Small intestine (tissue), 7 donors: ENCODE results near the gene LDB3. TPM values are rescaled to one million over a fixed set of nuclear protein-coding genes. Genes with fewer than 3 reads are reported as not detected.

Experiments used
- DNase-seq, 2 donors: peaks; one replicate each; pipeline versions ENCODE4 v3.0.0 to v3.0.0-alpha.2; 2013
- FAIRE-seq: peaks from 2 replicates; lab custom pipeline; 2012; peaks lifted over from hg19 to GRCh38; lab: Jason Lieb, UNC
- H3K27ac ChIP-seq, 3 donors: one replicate each; pipeline ENCODE4 v1.5.1; 2013; ENCODE audit warnings: low read length in 2 of 3, mild to moderate bottlenecking in 2 of 3, control low read depth in 1 of 3, inconsistent platforms in 1 of 3, low read depth in 1 of 3, moderate library complexity in 1 of 3
- H3K27me3 ChIP-seq, 3 donors: one replicate each; pipeline ENCODE4 v1.6.1; 2013; ENCODE audit warnings: low read length in 3 of 3, inconsistent platforms in 1 of 3; ENCODE audit not compliant: control insufficient read depth in 3 of 3, insufficient read depth in 3 of 3
- H3K36me3 ChIP-seq, 3 donors: one replicate each; pipeline ENCODE4 v1.6.1; 2013; ENCODE audit warnings: low read length in 3 of 3, inconsistent platforms in 1 of 3, low read depth in 1 of 3, mild to moderate bottlenecking in 1 of 3, moderate library complexity in 1 of 3; ENCODE audit not compliant: control insufficient read depth in 3 of 3, insufficient read depth in 2 of 3
- H3K4me1 ChIP-seq, 3 donors: one replicate each; pipeline ENCODE4 v1.6.1; 2013; ENCODE audit warnings: low read length in 2 of 3, inconsistent platforms in 1 of 3, low read depth in 1 of 3, mild to moderate bottlenecking in 1 of 3, moderate library complexity in 1 of 3; ENCODE audit not compliant: control insufficient read depth in 3 of 3, insufficient read depth in 2 of 3
- H3K4me3 ChIP-seq, 3 donors: one replicate each; pipeline ENCODE4 v1.5.1; 2013; ENCODE audit warnings: low read length in 3 of 3, control low read depth in 1 of 3, inconsistent platforms in 1 of 3, low read depth in 1 of 3, mild to moderate bottlenecking in 1 of 3, moderate library complexity in 1 of 3
- H3K9me3 ChIP-seq, 2 donors: one replicate each; pipeline ENCODE4 v1.6.1; 2013; ENCODE audit warnings: low read depth in 1 of 2, low read length in 1 of 2; ENCODE audit not compliant: control insufficient read depth in 2 of 2, insufficient read depth in 1 of 2
- WGBS, 3 donors: extraction: QIAGEN DNeasy Blood & Tissue Kit; methylation state at CpG; one replicate each; pipeline ENCODE4 v1.1.7; 2013; 5-methylcytosine and 5-hydroxymethylcytosine counted together
- polyA plus RNA-seq, 4 donors: library from polyadenylated mRNA; stranded (reverse) in 3 of 4; unstranded in 1 of 4; fragments of 200-250 nt in 3 of 4; fragments of 120-200 nt in 1 of 4; gene quantifications; one replicate each; pipeline versions ENCODE4 v1.2.1 to v1.2.3, GENCODE V29; 2013
- donor health status: healthy with polysubstance abuse.
- donor health status: control.
- donor health status: control.
- donor health status: Bipolar disorder and iron deficiency.
- donor health status: healthy.

LDB3 gene
- polyA plus RNA-seq, 4 donors, result 0.45 to 2.2 (median 1.4) TPM

- Histone ChIP-seq H3K9me3 (no peaks in the 10 kb centered on the region), H3K36me3 (peaks cover 0 to 2% (median 0%) of the 10 kb centered on the region in 3 donors), H3K27ac (no peak overlapping the region), H3K27me3 (no peaks in the 10 kb centered on the region), H3K4me3 (no peak overlapping the region), H3K4me1 (peaks cover 0 to 23% (median 0%) of the 10 kb centered on the region in 3 donors)
- WGBS, 3 donors, result 70 to 78% (median 77%) methylated on average over 6 of the region's 6 CpGs
- no peak for FAIRE-seq
- no peak for DNase-seq
Observed at GRCh38 chr10:86673216-86673826, 5.0 kb downstream of the LDB3 start.

GRCh38 chr10:86673827-86674581 lies 5.7 kb downstream of the LDB3 start:
- no peaks in the 10 kb centered on the region for H3K9me3 ChIP-seq
- no peak for FAIRE-seq
- WGBS, 3 donors, result 32 to 50% (median 48%) methylated on average over 11 of the region's 11 CpGs
- H3K4me1 ChIP-seq, result peaks cover 0 to 23% (median 0%) of the 10 kb centered on the region in 3 donors
- H3K4me3 ChIP-seq, result no peak overlapping the region
- H3K36me3 ChIP-seq, result peaks cover 0 to 2% (median 0%) of the 10 kb centered on the region in 3 donors
- H3K27ac ChIP-seq, result no peak overlapping the region
- H3K27me3 ChIP-seq, result no peaks in the 10 kb centered on the region
- DNase-seq, result no peak

- Histone ChIP-seq H3K36me3 (peaks cover 0 to 2% (median 0%) of the 10 kb centered on the region in 3 donors), H3K4me1 (peaks cover 0 to 23% (median 0%) of the 10 kb centered on the region in 3 donors), H3K4me3 (no peak overlapping the region), H3K27ac (no peak overlapping the region), H3K9me3 (no peaks in the 10 kb centered on the region), H3K27me3 (no peaks in the 10 kb centered on the region)
- no peak for FAIRE-seq
- no peak for DNase-seq
- WGBS, 3 donors, result 85 to 92% (median 92%) methylated on average over 3 of the region's 3 CpGs
Observed at GRCh38 chr10:86674912-86675311, 6.6 kb downstream of the LDB3 start.

GRCh38 chr10:86677374-86677773 lies 9.1 kb downstream of the LDB3 start:
- H3K4me1 ChIP-seq, result peaks cover 0 to 11% (median 0%) of the 10 kb centered on the region in 3 donors
- no peak for DNase-seq
- no peaks in the 10 kb centered on the region for H3K9me3 ChIP-seq
- no peak overlapping the region for H3K27ac ChIP-seq
- WGBS, 3 donors, result 70 to 79% (median 75%) methylated on average over 6 of the region's 6 CpGs
- FAIRE-seq, result no peak
- no peaks in the 10 kb centered on the region for H3K27me3 ChIP-seq
- H3K36me3 ChIP-seq, result peaks cover 0 to 2% (median 0%) of the 10 kb centered on the region in 3 donors
- H3K4me3 ChIP-seq, result no peak overlapping the region

- H3K27ac ChIP-seq, result no peak overlapping the region
- H3K4me3 ChIP-seq, result no peak overlapping the region
- 69 to 84% (median 79%) methylated on average over 12 to 13 of the region's 13 CpGs for WGBS, 3 donors
- no peak for DNase-seq
- H3K4me1 ChIP-seq, result no peaks in the 10 kb centered on the region
- no peaks in the 10 kb centered on the region for H3K9me3 ChIP-seq
- H3K27me3 ChIP-seq, result peaks cover 0 to 3% (median 0%) of the 10 kb centered on the region in 3 donors
- FAIRE-seq, result no peak
- no peaks in the 10 kb centered on the region for H3K36me3 ChIP-seq
Observed at GRCh38 chr10:86678999-86679792, 10.9 kb downstream of the LDB3 start.

- 75 to 77% (median 75%) methylated on average over 10 to 14 of the region's 14 CpGs for WGBS, 3 donors
- no peak for FAIRE-seq
Observed at GRCh38 chr10:86681047-86681446, 12.7 kb downstream of the LDB3 start.

GRCh38 chr10:86681722-86682386 lies 13.5 kb downstream of the LDB3 start:
- no peaks in the 10 kb centered on the region for H3K36me3 ChIP-seq
- no peak for FAIRE-seq
- H3K9me3 ChIP-seq, result no peaks in the 10 kb centered on the region
- peaks cover 0 to 7% (median 0%) of the 10 kb centered on the region in 3 donors for H3K27me3 ChIP-seq
- H3K27ac ChIP-seq, result no peak overlapping the region
- no peaks in the 10 kb centered on the region for H3K4me1 ChIP-seq
- no peak for DNase-seq
- H3K4me3 ChIP-seq, result no peak overlapping the region
- WGBS, 3 donors, result 84 to 87% (median 85%) methylated on average over 22 of the region's 22 CpGs

More at GRCh38 chr10:86681047-86681446, 12.7 kb downstream of the LDB3 start:
- Histone ChIP-seq H3K27ac (no peak overlapping the region), H3K27me3 (peaks cover 0 to 7% (median 0%) of the 10 kb centered on the region in 3 donors), H3K36me3 (no peaks in the 10 kb centered on the region), H3K4me1 (no peaks in the 10 kb centered on the region), H3K9me3 (no peaks in the 10 kb centered on the region), H3K4me3 (no peak overlapping the region)
- no peak for DNase-seq

GRCh38 chr10:86682675-86683074 lies 14.4 kb downstream of the LDB3 start:
- WGBS, 3 donors, result 77 to 93% (median 89%) methylated on average over 2 of the region's 2 CpGs
- FAIRE-seq (no peak), DNase-seq (no peak)
- Histone ChIP-seq H3K36me3 (no peaks in the 10 kb centered on the region), H3K9me3 (no peaks in the 10 kb centered on the region), H3K4me1 (no peaks in the 10 kb centered on the region), H3K4me3 (no peak overlapping the region), H3K27ac (no peak overlapping the region), H3K27me3 (peaks cover 0 to 7% (median 0%) of the 10 kb centered on the region in 3 donors)
